T-helper 1 cell treated with Interleukin-12 subunit alpha and Interleukin-12 subunit beta and Interleukin-4 antibody, amounts not matched to agents 30 μg/mL and 1 μg/mL, for 36 hours (primary cell): Measurements from ENCODE around the gene SNX20.
A peak's percentile ranks its signal among the peaks of the same experiment; 100 is the strongest.

Source experiments
- H3K27ac Mint-ChIP-seq: one replicate; pipeline ENCODE4 v1.8.0; 2021; ENCODE audit warnings: mild to moderate bottlenecking, mixed read lengths
- H3K27me3 Mint-ChIP-seq: one replicate; pipeline ENCODE4 v1.8.0; 2021; ENCODE audit warnings: low read depth, mixed read lengths
- H3K36me3 Mint-ChIP-seq: one replicate; pipeline ENCODE4 v1.8.0; 2021; ENCODE audit warnings: low read depth, mixed read lengths
- H3K4me1 Mint-ChIP-seq: one replicate; pipeline ENCODE4 v1.8.0; 2021; ENCODE audit warnings: low read depth, mixed read lengths
- H3K4me3 Mint-ChIP-seq: one replicate; pipeline ENCODE4 v1.8.0; 2021; ENCODE audit warnings: mild to moderate bottlenecking, moderate library complexity, mixed read lengths
- H3K9me3 Mint-ChIP-seq: one replicate; pipeline ENCODE4 v1.8.0; 2021; ENCODE audit warnings: mixed read lengths

The SNX20 gene

DNA sequence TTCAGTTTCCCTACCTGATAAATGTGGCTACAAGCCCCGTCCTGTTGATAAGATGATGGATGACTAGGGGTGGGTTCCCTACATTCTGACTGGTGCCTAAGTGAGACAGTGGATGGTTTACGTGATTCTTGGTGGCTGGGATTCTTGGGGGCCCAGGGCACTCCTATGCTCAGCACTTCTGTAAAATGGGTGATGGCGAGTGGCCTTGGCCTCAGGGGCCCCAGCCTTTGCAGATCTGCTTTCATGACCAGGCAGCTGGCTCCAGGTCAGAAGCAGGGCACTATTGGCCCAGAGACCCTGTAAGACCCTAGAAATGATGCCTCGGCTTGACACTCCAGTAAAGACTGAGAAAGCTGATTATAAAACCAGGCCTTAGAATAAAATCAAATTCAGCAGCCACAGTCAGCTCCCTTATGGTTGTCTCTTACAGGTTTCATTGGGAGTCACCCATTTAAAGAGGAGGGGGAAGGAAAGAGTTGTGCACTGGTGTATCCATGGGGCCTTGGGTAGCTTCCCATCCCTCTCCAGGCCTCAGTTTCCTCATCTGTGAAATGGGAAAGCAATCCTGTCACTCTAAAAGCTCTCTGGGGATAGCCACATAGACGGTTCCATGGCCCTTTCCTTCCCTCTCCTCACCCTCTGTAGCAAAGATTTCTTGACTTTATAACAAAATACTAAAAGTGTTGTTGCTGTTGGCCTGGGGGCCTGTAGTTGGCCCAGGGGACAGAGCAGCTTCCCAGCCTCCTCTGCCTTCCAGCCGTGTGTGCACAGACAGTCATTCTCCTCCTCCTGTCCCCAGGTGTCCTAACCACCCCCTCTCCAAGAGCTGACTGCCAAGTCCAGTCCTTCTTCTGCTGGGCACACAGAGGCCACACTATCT is 1.2 kb downstream of the SNX20 start:
- H3K27me3 Mint-ChIP-seq = no peaks in the 10 kb centered on the region
- peaks cover 75% of the 10 kb centered on the region for H3K4me1 Mint-ChIP-seq
- peak overlapping the region; percentile 87 for H3K27ac Mint-ChIP-seq
- H3K4me3 Mint-ChIP-seq = peak overlapping the region; percentile 94
- H3K36me3 Mint-ChIP-seq = peaks cover 48% of the 10 kb centered on the region
- no peaks in the 10 kb centered on the region for H3K9me3 Mint-ChIP-seq

GRCh38 chr16:50679266-50679665 is 1.8 kb downstream of the SNX20 start:
- Mint-ChIP-seq H3K9me3 (no peaks in the 10 kb centered on the region), H3K27ac (peak overlapping the region; percentile 87), H3K4me1 (peaks cover 68% of the 10 kb centered on the region), H3K27me3 (no peaks in the 10 kb centered on the region), H3K36me3 (peaks cover 53% of the 10 kb centered on the region), H3K4me3 (peak overlapping the region; percentile 94)

DNA sequence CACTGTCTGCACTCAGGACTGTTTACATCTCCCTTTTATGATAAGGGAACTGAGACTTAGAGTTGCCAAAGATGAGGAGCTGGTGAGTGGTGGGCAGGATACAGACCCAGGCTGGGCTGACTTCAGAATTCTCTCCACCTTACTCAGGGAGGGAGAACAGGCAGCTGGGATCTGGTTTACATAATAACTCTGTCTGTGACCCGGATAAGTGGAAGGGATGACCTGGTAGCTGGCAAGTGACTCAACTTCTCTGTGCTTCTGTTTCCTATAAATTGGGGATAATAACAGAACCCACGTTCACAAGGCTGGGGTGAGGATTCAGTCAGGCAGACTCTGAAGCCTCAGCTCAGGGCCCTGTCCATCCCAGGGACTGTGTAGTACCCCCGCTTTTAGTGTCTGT is 2.6 kb downstream of the SNX20 start:
- Mint-ChIP-seq H3K27ac (peak overlapping the region; percentile 23), H3K4me1 (peaks cover 61% of the 10 kb centered on the region), H3K36me3 (peaks cover 58% of the 10 kb centered on the region), H3K4me3 (peak overlapping the region; percentile 56), H3K9me3 (peaks cover 4% of the 10 kb centered on the region), H3K27me3 (no peaks in the 10 kb centered on the region)

DNA sequence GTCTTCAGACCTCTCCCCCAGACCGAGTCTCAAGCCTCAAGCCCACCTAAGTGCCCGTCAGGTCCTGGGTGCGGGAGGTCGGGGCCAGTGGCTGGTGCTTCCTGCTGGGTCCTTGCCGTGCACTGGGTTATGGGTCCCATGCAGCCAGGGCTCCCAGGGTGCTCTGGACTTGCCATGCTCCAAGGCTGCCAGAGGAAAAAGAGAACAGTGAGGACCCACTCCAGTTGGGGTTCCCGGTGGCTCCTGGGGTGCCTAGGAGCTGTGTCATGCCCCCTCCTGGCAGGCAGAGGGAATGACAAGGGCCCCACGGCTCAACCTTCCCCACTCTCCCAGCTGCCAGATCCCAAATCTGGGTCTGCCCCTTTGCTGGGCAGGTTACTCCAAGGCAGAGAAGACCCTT is 3.8 kb downstream of the SNX20 start:
- Mint-ChIP-seq H3K4me3 (no peak overlapping the region), H3K27me3 (no peaks in the 10 kb centered on the region), H3K4me1 (peaks cover 49% of the 10 kb centered on the region), H3K36me3 (peaks cover 68% of the 10 kb centered on the region), H3K9me3 (peaks cover 12% of the 10 kb centered on the region), H3K27ac (peak overlapping the region; percentile 55)

DNA sequence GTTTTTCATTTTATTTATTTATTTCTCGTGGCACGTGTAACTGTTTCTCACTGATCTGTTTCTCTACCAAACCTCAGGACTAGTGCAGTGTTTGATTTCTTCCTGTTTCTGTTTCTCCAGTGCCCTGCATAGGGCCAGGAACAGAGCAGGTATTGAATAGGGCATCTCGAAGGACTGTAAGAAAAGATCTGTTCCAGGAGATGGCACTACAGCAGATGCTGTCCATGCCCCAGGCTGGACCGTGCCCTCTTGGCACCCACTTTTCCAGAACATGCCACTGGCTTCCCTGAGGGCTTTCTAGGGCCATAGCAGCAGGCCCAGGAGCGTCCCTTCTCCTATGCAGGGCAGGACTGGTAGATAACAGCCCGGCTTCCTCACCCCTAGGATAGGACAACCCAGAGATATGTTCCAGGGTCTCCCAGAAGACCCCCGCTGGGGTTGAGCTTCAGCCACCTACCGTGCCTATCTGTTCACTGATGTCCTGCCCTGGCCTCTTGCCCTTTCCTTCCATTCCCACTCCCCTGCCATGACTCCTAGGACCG is 4.4 kb downstream of the SNX20 start:
- Mint-ChIP-seq H3K4me3 (no peak overlapping the region), H3K4me1 (peaks cover 46% of the 10 kb centered on the region), H3K36me3 (peaks cover 74% of the 10 kb centered on the region), H3K27me3 (no peaks in the 10 kb centered on the region), H3K9me3 (peaks cover 17% of the 10 kb centered on the region), H3K27ac (peak overlapping the region; percentile 55)

- Mint-ChIP-seq H3K4me3 (no peak overlapping the region), H3K27ac (no peak overlapping the region), H3K36me3 (peaks cover 82% of the 10 kb centered on the region)
Observed at GRCh38 chr16:50675686-50676610, 5.2 kb downstream of the SNX20 start.

DNA sequence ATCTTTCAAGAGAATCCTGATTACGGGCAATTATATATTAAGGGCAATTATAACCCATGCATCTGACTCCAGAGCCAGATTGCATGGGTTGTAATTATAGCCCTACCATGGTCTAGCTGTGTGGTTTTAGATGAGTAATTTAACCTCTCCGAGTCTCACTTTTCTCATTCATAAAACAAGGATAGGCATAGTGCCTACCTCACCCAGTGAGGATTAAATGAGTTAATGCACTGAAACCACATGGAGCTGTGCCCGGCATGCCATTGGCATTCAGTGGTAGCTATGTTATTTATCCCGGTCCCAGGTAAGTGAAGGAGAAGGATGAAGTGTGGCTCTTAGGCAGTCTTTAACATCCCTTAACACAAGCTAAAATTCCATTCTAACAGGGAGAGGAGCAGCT is 6.3 kb downstream of the SNX20 start:
- peaks cover 88% of the 10 kb centered on the region for H3K36me3 Mint-ChIP-seq
- H3K27me3 Mint-ChIP-seq = no peaks in the 10 kb centered on the region
- peaks cover 22% of the 10 kb centered on the region for H3K9me3 Mint-ChIP-seq
- no peak overlapping the region for H3K4me3 Mint-ChIP-seq
- no peak overlapping the region for H3K27ac Mint-ChIP-seq
- H3K4me1 Mint-ChIP-seq = peaks cover 38% of the 10 kb centered on the region

More at GRCh38 chr16:50675686-50676610, 5.2 kb downstream of the SNX20 start:
- no peaks in the 10 kb centered on the region for H3K27me3 Mint-ChIP-seq
- peaks cover 22% of the 10 kb centered on the region for H3K9me3 Mint-ChIP-seq
- peaks cover 44% of the 10 kb centered on the region for H3K4me1 Mint-ChIP-seq

DNA sequence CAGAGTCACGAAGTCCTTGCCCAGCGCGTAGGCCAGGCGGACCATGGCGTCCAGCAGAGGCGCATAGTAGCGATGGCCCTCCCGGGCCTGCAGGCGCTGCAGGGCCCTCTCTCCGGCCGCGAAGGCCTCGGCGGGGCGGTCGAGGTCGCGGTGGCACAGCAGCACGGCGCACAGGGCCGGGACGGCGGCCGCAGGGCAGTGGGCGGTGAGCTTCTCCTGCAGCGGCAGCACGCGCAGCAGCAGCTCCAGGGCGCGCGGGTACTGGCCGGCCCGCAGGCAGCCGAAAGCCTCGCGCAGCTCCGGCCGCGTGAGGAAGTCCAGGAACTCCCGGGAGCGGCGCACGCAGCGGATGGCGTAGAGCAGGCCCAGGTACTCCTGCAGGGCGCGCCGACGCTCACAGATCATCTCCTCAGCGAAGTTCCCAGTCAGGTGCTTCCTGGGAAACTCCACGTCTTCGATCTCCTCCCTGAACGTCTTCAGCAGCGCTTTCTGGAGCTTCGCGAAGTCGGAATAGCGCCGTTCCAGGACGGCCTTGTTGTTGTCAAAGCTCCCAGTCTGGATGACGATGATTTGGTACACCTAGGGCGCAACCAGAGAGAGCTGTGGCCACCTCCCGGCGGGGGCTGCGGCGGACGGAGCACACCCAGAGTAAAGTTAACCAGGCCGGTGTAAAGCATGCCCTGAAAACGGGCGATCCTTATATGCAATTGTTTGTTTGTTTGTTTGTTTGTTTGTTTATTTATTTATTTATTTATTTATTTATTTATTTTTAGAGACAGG is 7.4 kb downstream of the SNX20 start:
- H3K4me3 Mint-ChIP-seq = no peak overlapping the region
- H3K9me3 Mint-ChIP-seq = peaks cover 22% of the 10 kb centered on the region
- H3K27me3 Mint-ChIP-seq = no peaks in the 10 kb centered on the region
- no peak overlapping the region for H3K27ac Mint-ChIP-seq
- H3K4me1 Mint-ChIP-seq = peaks cover 33% of the 10 kb centered on the region
- peaks cover 84% of the 10 kb centered on the region for H3K36me3 Mint-ChIP-seq

GRCh38 chr16:50671644-50672260 is 9.4 kb downstream of the SNX20 start:
- H3K9me3 Mint-ChIP-seq = peaks cover 22% of the 10 kb centered on the region
- H3K27me3 Mint-ChIP-seq = no peaks in the 10 kb centered on the region
- peak overlapping the region; percentile 14 for H3K27ac Mint-ChIP-seq
- peaks cover 31% of the 10 kb centered on the region for H3K4me1 Mint-ChIP-seq
- peaks cover 76% of the 10 kb centered on the region for H3K36me3 Mint-ChIP-seq
- H3K4me3 Mint-ChIP-seq = no peak overlapping the region

- Mint-ChIP-seq H3K27me3 (no peaks in the 10 kb centered on the region), H3K4me3 (no peak overlapping the region), H3K4me1 (peaks cover 33% of the 10 kb centered on the region), H3K9me3 (peaks cover 22% of the 10 kb centered on the region), H3K27ac (no peak overlapping the region), H3K36me3 (peaks cover 63% of the 10 kb centered on the region)
Observed at GRCh38 chr16:50670476-50670875, 10.6 kb downstream of the SNX20 start.

DNA sequence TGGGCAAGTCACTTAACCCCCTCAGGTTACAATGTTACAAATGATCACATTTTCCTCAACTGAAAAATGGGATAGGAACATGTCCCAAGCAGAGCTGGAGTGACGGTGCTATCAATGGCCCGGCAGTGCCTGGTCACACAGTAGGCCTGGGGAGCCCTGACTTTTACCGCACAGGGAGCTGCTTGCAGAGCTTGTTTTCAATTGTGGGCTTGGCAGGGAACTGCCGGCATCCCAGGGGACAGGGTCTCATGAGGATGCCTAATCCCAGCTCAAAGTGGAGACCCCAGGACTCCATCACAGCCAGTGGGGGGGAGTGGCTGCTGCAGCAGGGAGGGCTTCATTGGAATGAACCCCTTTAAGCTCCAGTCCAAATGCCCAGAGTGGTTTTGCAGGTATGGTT is 11.4 kb downstream of the SNX20 start:
- Mint-ChIP-seq H3K27me3 (no peaks in the 10 kb centered on the region), H3K4me3 (no peak overlapping the region), H3K9me3 (peaks cover 24% of the 10 kb centered on the region), H3K4me1 (peaks cover 39% of the 10 kb centered on the region), H3K36me3 (peaks cover 60% of the 10 kb centered on the region), H3K27ac (no peak overlapping the region)

DNA sequence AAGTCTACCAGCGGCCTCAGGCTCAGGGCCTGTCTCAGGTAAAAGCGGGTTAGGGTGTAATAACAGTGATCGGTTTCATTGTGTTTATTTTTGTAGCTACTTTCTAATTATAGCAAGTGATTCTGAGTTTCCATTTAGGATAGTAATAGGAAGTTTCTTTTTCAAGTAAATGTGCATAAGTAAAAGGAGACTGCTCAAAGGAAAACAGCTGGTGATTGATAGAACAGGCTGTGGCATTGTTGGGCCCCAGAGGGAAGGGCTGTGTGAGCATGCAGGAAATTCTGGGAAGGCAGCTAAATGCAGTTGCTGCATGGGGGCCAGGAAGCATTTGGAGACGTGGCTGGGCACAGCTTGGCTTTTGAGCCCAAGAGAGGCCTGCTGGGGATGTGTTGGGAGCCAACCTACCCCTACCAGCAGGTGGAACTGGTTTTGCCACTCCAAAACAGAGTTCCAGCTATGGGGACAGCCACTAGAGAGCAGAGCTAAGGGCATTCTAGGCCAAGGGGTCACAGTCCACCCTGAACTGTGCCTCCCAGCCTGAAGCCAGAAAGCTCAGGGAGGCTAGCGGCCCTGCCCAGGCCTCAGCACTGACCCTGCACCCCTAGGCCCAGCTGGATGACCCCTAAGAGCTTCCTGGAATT is 12.6 kb downstream of the SNX20 start:
- Mint-ChIP-seq H3K36me3 (peaks cover 56% of the 10 kb centered on the region), H3K27ac (peak overlapping the region; percentile 78)

More for the DNA sequence above, 12.6 kb downstream of the SNX20 start:
- Mint-ChIP-seq H3K27me3 (no peaks in the 10 kb centered on the region), H3K4me3 (no peak overlapping the region), H3K9me3 (peaks cover 25% of the 10 kb centered on the region), H3K4me1 (peaks cover 40% of the 10 kb centered on the region)
